SU-DHL-6 (cell line): ENCODE results near the gene ANAPC4.
"Not testable (repeated sequence)": the region's sequence is repeated elsewhere in the genome, so short reads cannot be mapped to it uniquely, and the experiment has no call there.

Source experiments
- CTCF ChIP-seq: fragments of 200-600 bp; sonication (generic); IDR thresholded peaks from one replicate; pipeline ENCODE4 v1.5.1; 2017; ENCODE audit warnings: antibody characterized with exemption, mild to moderate bottlenecking, low read length, moderate library complexity; ENCODE audit not compliant: insufficient read depth, poor library complexity, severe bottlenecking
- EZH2phosphoT487 ChIP-seq: fragments of 200-600 bp; sonication (generic), shearing (Covaris generic); conservative IDR thresholded peaks from 2 replicates; pipeline ENCODE4 v1.6.1; 2018; ENCODE audit warnings: mild to moderate bottlenecking, antibody characterized with exemption, low read length, moderate library complexity, mixed read lengths

GRCh38 chr4:25372549-25372948 lies 4.5 kb upstream of the ANAPC4 start:
- TF ChIP-seq CTCF, EZH2phosphoT487: not testable (repeated sequence)
